ENCODE results near the gene PLP1.
"Not testable (repeated sequence)": the region's sequence is repeated elsewhere in the genome, so short reads cannot be mapped to it uniquely, and the experiment has no call there.

The PLP1 gene

GRCh38 chrX:103776546-103776945 lies at the start of gene PLP1:
Gene PLP1, plus strand, starts transcription at chrX:103776840. Its CDS starts 156 bp downstream, at chrX:103776996.
- no peak for DNase-seq (ENCODE audit: low read depth in 2 of 2, low spot score in 1 of 2)

DNA sequence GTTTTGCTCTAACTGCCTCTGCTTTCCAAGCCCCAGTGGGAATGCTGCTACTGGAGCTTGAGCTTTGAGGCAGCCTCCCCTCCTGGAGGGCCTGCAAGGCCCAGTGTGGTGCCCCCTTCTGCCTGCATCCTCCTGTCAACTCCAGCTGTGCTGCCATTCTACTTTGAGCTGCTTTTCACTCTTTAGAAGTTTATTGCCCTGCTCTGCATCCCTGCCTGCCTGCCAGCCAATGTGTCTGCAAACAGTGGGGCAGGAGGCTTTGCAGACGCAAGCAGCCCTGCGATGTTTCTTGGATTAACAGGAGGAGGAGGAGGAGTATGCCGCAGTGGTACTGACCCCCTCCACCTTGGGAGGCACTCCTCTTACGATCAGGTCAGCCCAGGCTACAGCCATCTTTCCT lies 49.5 kb upstream of the PLP1 start:
- no peak for DNase-seq (ENCODE audit: low read depth in 2 of 2, low spot score in 1 of 2)

DNA sequence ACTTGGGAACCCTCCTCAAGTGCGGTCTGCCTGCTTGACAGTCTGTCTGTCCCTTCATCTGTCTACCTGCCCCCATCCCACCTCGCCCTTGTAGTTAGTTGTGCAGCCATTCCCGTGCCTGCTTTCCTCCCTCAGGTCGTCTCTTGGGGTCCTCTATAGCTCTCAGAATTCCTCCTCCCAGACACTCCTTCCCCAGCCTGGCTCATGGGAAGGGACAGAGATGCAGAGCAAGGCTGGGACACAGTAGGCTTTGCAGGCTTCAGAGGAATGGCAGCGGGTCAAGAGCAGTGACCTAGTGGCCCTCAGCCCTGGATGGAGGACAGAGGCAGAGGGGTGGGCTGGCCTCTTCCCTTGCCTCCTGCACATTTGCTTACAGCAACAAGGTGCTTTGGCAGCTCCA lies 47.6 kb upstream of the PLP1 start:
- no peak for DNase-seq (ENCODE audit: low read depth in 2 of 2, low spot score in 1 of 2)

- no peak for DNase-seq (ENCODE audit: low read depth in 2 of 2, low spot score in 1 of 2)
Observed at GRCh38 chrX:103730147-103730795, 46.4 kb upstream of the PLP1 start.

GRCh38 chrX:103730796-103731493 lies 45.7 kb upstream of the PLP1 start:
- DNase-seq (ENCODE audit: low read depth in 2 of 2, low spot score in 1 of 2): no peak

DNA sequence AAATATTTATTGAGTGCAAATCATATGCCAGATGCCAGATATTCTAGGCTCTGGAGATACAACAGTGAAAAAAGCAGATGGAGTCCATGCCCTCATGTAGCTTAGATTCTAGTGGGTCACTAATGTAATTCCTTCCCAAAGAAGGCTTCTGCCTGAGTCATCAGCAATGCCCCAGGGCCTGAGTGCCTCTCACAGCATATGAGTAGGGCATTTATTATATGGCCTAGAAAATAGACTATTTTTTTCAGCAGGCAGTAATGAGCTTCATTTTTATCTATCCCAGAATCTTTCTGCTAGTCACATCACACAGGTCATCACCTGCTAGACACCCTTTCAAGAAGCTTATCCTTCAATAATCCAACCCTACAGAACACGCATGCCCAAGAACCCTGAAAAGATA lies 43.6 kb upstream of the PLP1 start:
- no peak for DNase-seq (ENCODE audit: low read depth in 2 of 2, low spot score in 1 of 2)

DNA sequence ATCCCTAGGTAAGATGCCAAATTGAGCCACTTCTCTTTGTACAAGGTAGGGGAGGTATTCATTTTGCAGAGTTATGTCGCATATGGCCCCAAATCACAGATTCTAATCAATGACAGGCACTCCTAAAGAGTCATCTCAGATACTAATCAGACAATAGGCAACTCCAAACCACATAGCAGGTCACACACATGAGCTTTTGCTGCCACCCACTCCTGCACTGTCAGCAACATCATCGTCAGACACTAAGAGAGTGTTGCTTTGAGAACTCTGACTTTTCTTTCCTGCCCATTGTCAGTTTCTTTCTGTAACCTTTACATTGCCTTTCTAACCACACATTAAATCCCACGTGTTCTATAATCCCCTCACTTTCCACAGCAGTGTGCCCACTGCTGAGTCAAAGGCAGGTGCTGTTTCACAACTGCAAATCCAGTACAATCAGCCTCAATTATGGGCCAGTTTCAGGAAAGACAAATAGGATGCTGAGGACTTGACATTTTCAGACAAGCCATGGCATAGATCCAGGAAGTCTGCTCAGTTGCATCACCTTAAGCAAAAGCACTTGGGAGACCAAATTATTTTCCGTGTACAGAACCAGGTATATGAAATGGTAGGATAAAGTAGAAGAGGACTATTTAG lies 42.4 kb upstream of the PLP1 start:
- no peak for DNase-seq (ENCODE audit: low read depth in 2 of 2, low spot score in 1 of 2)

GRCh38 chrX:103737696-103738095 lies 38.9 kb upstream of the PLP1 start:
- no peak for DNase-seq (ENCODE audit: low read depth in 2 of 2, low spot score in 1 of 2)

DNA sequence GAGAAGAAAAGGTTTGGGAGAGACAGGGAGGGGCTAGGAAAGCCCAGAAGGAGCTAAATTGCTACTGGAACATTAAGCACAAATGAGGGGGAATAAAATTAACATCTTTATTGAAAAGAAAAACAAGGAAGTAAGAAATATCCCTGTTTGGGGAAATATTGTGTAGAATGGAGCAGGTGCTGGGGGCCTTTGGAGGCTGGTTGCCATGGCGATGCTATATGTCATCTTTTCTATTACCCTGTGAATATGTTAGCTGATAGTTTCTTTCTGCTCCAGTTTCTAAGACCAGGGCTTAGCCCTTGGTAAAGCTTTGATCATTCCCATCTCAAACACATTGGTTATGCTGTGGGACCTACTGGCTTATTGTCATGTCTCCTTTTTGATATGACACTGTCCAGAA lies 37.2 kb upstream of the PLP1 start:
- DNase-seq (ENCODE audit: low read depth in 2 of 2, low spot score in 1 of 2): no peak

- DNase-seq (ENCODE audit: low read depth in 2 of 2, low spot score in 1 of 2): no peak
Observed at GRCh38 chrX:103741879-103742278, 34.8 kb upstream of the PLP1 start.

DNA sequence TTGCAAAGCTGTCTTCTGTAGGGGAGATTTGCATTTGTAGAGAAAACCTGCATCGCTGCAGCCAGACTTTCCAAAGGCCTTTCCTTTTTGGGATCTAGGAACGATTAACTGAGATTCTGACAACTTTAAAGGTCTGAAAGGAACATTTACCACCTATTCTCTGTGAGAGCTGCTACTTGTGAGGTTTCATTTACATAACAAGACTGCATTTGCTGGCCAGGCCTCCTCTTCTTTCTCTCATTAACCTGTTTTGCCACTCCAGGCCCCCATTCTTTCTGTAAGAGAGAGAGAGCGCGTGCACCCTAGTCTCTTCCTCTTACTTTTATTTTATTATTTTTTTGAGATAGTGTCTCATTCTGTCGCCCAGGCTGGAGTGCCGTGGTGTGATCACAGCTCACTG lies 34.3 kb upstream of the PLP1 start:
- DNase-seq (ENCODE audit: low read depth in 2 of 2, low spot score in 1 of 2): no peak

- no peak for DNase-seq (ENCODE audit: low read depth in 2 of 2, low spot score in 1 of 2)
Observed at GRCh38 chrX:103747163-103747562, 29.5 kb upstream of the PLP1 start.

GRCh38 chrX:103754401-103754800 lies 22.2 kb upstream of the PLP1 start:
- no peak for DNase-seq (ENCODE audit: low read depth in 2 of 2, low spot score in 1 of 2)

GRCh38 chrX:103756736-103757135 lies 19.9 kb upstream of the PLP1 start:
- DNase-seq (ENCODE audit: low read depth in 2 of 2, low spot score in 1 of 2): no peak

DNA sequence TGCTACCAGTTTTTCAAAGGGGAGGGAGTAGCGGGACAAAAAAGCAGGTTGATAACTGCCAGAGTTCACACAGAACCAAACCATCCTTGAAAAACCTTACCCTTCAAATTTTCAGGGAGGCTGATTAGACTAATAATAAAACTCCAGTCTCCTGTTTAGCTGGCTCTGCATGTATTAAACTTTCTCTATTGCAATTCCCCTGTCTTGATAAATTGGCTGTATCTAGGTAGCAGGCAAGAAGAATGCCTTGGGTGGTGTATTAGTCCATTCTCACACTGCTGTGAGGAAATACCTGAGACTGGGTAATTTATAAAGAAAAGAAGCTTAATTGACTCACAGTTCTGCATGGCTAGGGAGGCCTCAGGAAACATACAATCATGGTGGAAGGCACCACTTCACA lies 18.1 kb upstream of the PLP1 start:
- DNase-seq (ENCODE audit: low read depth in 2 of 2, low spot score in 1 of 2): no peak

GRCh38 chrX:103763541-103763940 lies 13.1 kb upstream of the PLP1 start:
- not testable (repeated sequence) for DNase-seq (ENCODE audit: low read depth in 2 of 2, low spot score in 1 of 2)

DNA sequence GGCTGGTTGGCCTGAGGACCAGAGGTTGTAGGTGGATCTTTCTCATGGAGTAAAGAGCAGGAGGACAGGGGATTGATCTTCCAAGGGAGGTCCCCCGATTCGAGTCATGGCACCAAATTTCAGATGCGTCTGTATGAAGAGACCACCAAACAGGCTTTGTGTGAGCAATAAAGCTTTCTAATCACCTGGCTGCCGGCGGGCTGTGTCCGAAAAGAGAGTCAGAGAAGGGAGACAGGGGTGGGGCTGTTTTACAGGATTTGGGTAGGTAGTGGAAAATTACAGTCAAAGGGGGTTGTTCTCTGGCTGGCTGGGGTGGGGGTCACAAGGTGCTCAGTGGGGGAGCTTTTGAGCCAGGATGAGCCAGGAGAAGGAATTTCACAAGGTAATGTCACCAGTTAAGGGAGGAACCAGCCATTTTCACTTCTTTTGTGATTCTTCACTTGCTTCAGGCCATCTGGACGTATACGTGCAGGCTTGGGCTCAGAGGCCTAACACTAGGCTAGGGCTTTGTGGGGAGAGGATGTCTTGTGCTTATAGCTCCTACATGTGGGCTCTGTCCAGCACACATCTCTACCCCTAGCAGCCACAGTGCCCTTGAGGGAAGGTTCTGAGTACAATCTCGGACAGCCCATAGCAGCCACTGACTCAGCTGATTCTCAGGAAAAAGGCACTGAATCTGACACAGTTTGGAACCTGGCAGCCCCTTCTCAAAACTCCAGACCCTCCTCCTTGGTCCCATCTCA lies 9.7 kb upstream of the PLP1 start:
- DNase-seq (ENCODE audit: low read depth in 2 of 2, low spot score in 1 of 2): not testable (repeated sequence)

DNA sequence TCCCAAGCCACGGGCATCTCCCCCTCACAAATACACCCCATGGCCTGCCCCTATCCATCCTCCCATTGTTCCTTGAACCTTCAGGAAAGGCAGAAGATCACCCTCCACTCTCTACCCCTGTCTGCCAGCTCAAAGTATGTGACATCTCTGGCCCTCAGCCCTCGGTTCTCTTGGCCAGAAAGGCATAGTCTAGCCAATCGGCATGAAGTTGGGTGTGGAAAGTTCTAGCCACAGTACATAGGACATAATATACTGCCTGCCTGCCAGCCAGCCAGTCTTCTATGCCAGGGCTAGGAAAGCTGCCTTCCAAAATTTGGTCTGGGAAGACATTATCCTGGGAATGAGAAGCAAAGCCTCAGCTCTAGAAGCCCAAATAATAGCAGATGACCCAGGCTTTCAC lies 3.2 kb upstream of the PLP1 start:
- DNase-seq (ENCODE audit: low read depth in 2 of 2, low spot score in 1 of 2): no peak

GRCh38 chrX:103774070-103774642 lies 2.5 kb upstream of the PLP1 start:
- DNase-seq (ENCODE audit: low read depth in 2 of 2, low spot score in 1 of 2): no peak

DNA sequence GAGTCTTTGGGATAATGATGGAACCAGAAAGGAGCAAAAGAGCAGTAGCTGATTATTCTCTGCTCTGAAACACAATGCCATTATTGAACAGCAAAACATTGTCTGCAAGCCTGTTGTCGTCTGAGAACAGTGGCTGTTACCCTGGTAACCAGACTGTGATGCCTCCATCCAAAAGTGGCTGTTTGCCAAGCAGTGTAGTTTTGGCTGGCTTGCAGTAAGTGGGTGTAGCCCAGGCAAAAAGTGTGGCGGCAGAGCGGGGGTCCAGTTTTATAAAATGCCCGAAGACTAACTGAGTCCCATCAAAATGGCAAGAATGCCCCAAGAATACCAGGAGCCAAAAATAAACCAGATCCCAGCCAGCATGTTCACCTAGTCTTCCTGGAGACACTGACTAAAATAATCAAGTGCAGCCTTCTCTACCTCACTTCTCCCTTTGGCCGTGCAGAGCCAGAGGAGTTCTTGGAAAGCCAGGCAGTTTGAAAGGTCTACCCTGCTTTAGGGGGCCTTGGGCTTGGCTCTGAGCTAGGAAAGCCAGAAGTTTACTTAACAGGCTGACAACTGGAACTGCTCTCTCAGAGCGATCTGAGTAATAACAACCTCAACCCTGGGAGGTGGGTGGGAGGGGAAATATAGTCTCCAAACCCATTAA lies 2.6 kb downstream of the PLP1 start:
- no peak for DNase-seq (ENCODE audit: low read depth in 2 of 2, low spot score in 1 of 2)

Measured in stimulated activated CD8-positive, alpha-beta memory T cell treated with anti-CD3 and anti-CD28 coated beads, Interleukin-4, amount 100 ng/mL, for 1 hour (primary cell).